ENCODE data around the gene CMSS1. TPM values are rescaled to one million over a fixed set of nuclear protein-coding genes. Genes with fewer than 3 reads are reported as not detected.

CMSS1 gene
- polyA plus RNA-seq, 1 of the 3 experiments (the other 2 are of a cell fraction): 9.1 TPM

- TF ChIP-seq RXRA (IDR thresholded peaks at IDR 0.05; ENCODE audit: borderline replicate concordance, low read depth) (no peak), ELF1 (IDR thresholded peaks at IDR 0.05) (no peak), GATA2 (CRISPR knock-in tag; IDR thresholded peaks at IDR 0.05) (no peak), IRF3 (IDR thresholded peaks at IDR 0.05; ENCODE audit: low read depth, low read length) (no peak), FOSL2 (IDR thresholded peaks at IDR 0.05; ENCODE audit: borderline replicate concordance, low read depth) (no peak), YY1 (IDR thresholded peaks at IDR 0.05; ENCODE audit: low read depth) (no peak), ZBTB33 (IDR thresholded peaks at IDR 0.05; ENCODE audit: borderline replicate concordance, low read depth) (no peak), NRF1 (IDR thresholded peaks at IDR 0.05; ENCODE audit: low read depth, low read length) (no peak)
- POLR2A ChIA-PET: no interaction called here
- no peaks in the 10 kb centered on the region for H3K9me2 ChIP-seq
- H3K9ac ChIP-seq: no peak overlapping the region
- no peak overlapping the region for H3K27ac ChIP-seq (ENCODE audit: low read depth in 2 of 2, low read length in 1 of 2)
- H4K20me1 ChIP-seq (ENCODE audit: insufficient read depth): no peaks in the 10 kb centered on the region
- H2AFZ ChIP-seq (ENCODE audit: low read depth): no peak overlapping the region
- H3F3A ChIP-seq (replicated peaks; ENCODE audit: insufficient read depth): peaks cover 10% of the 10 kb centered on the region
- 85% methylated on average over 1 of the region's 1 CpG for WGBS (ENCODE audit: low lambda C conversion rate)
- H3K4me2 ChIP-seq: no peak overlapping the region
- H3K4me1 ChIP-seq (ENCODE audit: control insufficient read depth in 1 of 2, insufficient read depth in 2 of 2, low read depth in 1 of 2, low read length in 1 of 2): peaks cover 2 to 21% of the 10 kb centered on the region in 2 experiments; a peak in 2 of 4 replicates
- H3K27me3 ChIP-seq (ENCODE audit: insufficient read depth): no peaks in the 10 kb centered on the region
- no peak for DNase-seq
- no peaks in the 10 kb centered on the region for H3K36me3 ChIP-seq (replicated peaks in 1 of 2; ENCODE audit: control insufficient read depth in 1 of 2, insufficient read depth in 2 of 2, low read length in 1 of 2)
- no peaks in the 10 kb centered on the region for H3K79me2 ChIP-seq (ENCODE audit: insufficient read depth)
- no peak overlapping the region for H3K4me3 ChIP-seq (ENCODE audit: low read depth in 2 of 2, low read length in 1 of 2)
- H3K9me3 ChIP-seq: no peaks in the 10 kb centered on the region
- CTCF ChIA-PET: interaction anchor here (1.3 kb wide), 1 partner anchor 137 kb away, joined by 3 read pairs; no protein-coding TSS in a partner anchor
Observed at GRCh38 chr3:99931059-99931458, 113.4 kb downstream of the CMSS1 start.

GRCh38 chr3:99933971-99934750 is 116.5 kb downstream of the CMSS1 start:
- no peaks in the 10 kb centered on the region for H3K9me2 ChIP-seq
- CTCF ChIA-PET: no interaction called here
- no peak overlapping the region for H2AFZ ChIP-seq (ENCODE audit: low read depth)
- TF ChIP-seq PBX3 (IDR thresholded peaks at IDR 0.05) (no peak), ZBTB33 (IDR thresholded peaks at IDR 0.05; ENCODE audit: borderline replicate concordance, low read depth) (no peak), NFIC (IDR thresholded peaks at IDR 0.05; ENCODE audit: borderline replicate concordance) (no peak), RFX5 (IDR thresholded peaks at IDR 0.05; ENCODE audit: low read length) (no peak), REST (IDR thresholded peaks at IDR 0.05; ENCODE audit: low read depth, low read length) (no peak), NRF1 (IDR thresholded peaks at IDR 0.05; ENCODE audit: low read depth, low read length) (no peak), FOXM1 (IDR thresholded peaks at IDR 0.05; ENCODE audit: low read depth) (no peak), JUND (IDR thresholded peaks at IDR 0.05) (no peak), FOXJ3 (CRISPR knock-in tag; IDR thresholded peaks at IDR 0.05) (no peak)

More at GRCh38 chr3:99933971-99934750, 116.5 kb downstream of the CMSS1 start:
- Histone ChIP-seq H3F3A (replicated peaks; ENCODE audit: insufficient read depth) (peaks cover 6% of the 10 kb centered on the region), H3K4me2 (no peak overlapping the region), H3K27me3 (ENCODE audit: insufficient read depth) (no peaks in the 10 kb centered on the region), H3K36me3 (replicated peaks in 1 of 2; ENCODE audit: control insufficient read depth in 1 of 2, insufficient read depth in 2 of 2, low read length in 1 of 2) (no peaks in the 10 kb centered on the region), H3K9ac (no peak overlapping the region), H3K27ac (ENCODE audit: low read depth in 2 of 2, low read length in 1 of 2) (no peak overlapping the region; a peak in 1 of 4 replicates), H3K9me3 (no peaks in the 10 kb centered on the region), H4K20me1 (ENCODE audit: insufficient read depth) (no peaks in the 10 kb centered on the region), H3K79me2 (ENCODE audit: insufficient read depth) (no peaks in the 10 kb centered on the region), H3K4me3 (ENCODE audit: low read depth in 2 of 2, low read length in 1 of 2) (no peak overlapping the region), H3K4me1 (ENCODE audit: control insufficient read depth in 1 of 2, insufficient read depth in 2 of 2, low read depth in 1 of 2, low read length in 1 of 2) (peaks cover 18 to 28% of the 10 kb centered on the region in 2 experiments; a peak in 3 of 4 replicates)
- WGBS (ENCODE audit: low lambda C conversion rate): 93% methylated on average over 5 of the region's 5 CpGs
- no peak for DNase-seq
- POLR2A ChIA-PET: no interaction called here

All from SK-N-SH (cell line).